CD4-positive, alpha-beta T cell treated with Interleukin-17A for 4 hours (primary cell): ENCODE results near the gene ACAD9.
"Not testable (repeated sequence)": the region's sequence is repeated elsewhere in the genome, so short reads cannot be mapped to it uniquely, and the experiment has no call there.

Experiments
- DNase-seq: peaks from one replicate; pipeline ENCODE4 v3.0.0-alpha.2; 2020; ENCODE audit warnings: mixed read lengths

ACAD9 gene

GRCh38 chr3:128879125-128879969 lies at the start of gene ACAD9:
ACAD9 (plus strand) TSS chr3:128879620; CDS start chr3:128879692, 72 bp downstream.
- DNase-seq = peak; percentile 96

GRCh38 chr3:128829925-128830625 lies 49.3 kb upstream of the ACAD9 start:
- not testable (repeated sequence) for DNase-seq

GRCh38 chr3:128830762-128831161 lies 48.7 kb upstream of the ACAD9 start:
- not testable (repeated sequence) for DNase-seq

GRCh38 chr3:128832979-128833378 lies 46.4 kb upstream of the ACAD9 start:
- not testable (repeated sequence) for DNase-seq

GRCh38 chr3:128835096-128835495 lies 44.3 kb upstream of the ACAD9 start:
- DNase-seq = no peak

GRCh38 chr3:128841926-128842920 lies 37.2 kb upstream of the ACAD9 start:
- DNase-seq = no peak

- no peak for DNase-seq
These were observed 34.9 kb upstream of the ACAD9 start for GRCh38 chr3:128844502-128844901.

GRCh38 chr3:128845119-128845777 lies 34.2 kb upstream of the ACAD9 start:
- peak; percentile 14 for DNase-seq

- DNase-seq = peak; percentile 89
These were observed 33.5 kb upstream of the ACAD9 start for GRCh38 chr3:128845778-128846485.

GRCh38 chr3:128846486-128846891 lies 32.9 kb upstream of the ACAD9 start:
- no peak for DNase-seq

- DNase-seq = no peak
These were observed 31.6 kb upstream of the ACAD9 start for GRCh38 chr3:128847666-128848370.

- no peak for DNase-seq
These were observed 30.5 kb upstream of the ACAD9 start for GRCh38 chr3:128848936-128849335.

GRCh38 chr3:128849911-128850455 lies 29.4 kb upstream of the ACAD9 start:
- no peak for DNase-seq

- no peak for DNase-seq
These were observed 28.9 kb upstream of the ACAD9 start for GRCh38 chr3:128850544-128850943.

- no peak for DNase-seq
These were observed 27.8 kb upstream of the ACAD9 start for GRCh38 chr3:128851601-128852000.

- no peak for DNase-seq
These were observed 25.6 kb upstream of the ACAD9 start for GRCh38 chr3:128853826-128854225.

- no peak for DNase-seq
These were observed 24.9 kb upstream of the ACAD9 start for GRCh38 chr3:128854475-128854874.

GRCh38 chr3:128855569-128855968 lies 23.9 kb upstream of the ACAD9 start:
- no peak for DNase-seq

GRCh38 chr3:128858167-128858566 lies 21.3 kb upstream of the ACAD9 start:
- no peak for DNase-seq

GRCh38 chr3:128859630-128860029 lies 19.8 kb upstream of the ACAD9 start:
- DNase-seq = no peak

- DNase-seq = no peak
These were observed 17.9 kb upstream of the ACAD9 start for GRCh38 chr3:128861491-128861890.
